ENCODE measurements around the gene NAV2.

NAV2 gene

DNA sequence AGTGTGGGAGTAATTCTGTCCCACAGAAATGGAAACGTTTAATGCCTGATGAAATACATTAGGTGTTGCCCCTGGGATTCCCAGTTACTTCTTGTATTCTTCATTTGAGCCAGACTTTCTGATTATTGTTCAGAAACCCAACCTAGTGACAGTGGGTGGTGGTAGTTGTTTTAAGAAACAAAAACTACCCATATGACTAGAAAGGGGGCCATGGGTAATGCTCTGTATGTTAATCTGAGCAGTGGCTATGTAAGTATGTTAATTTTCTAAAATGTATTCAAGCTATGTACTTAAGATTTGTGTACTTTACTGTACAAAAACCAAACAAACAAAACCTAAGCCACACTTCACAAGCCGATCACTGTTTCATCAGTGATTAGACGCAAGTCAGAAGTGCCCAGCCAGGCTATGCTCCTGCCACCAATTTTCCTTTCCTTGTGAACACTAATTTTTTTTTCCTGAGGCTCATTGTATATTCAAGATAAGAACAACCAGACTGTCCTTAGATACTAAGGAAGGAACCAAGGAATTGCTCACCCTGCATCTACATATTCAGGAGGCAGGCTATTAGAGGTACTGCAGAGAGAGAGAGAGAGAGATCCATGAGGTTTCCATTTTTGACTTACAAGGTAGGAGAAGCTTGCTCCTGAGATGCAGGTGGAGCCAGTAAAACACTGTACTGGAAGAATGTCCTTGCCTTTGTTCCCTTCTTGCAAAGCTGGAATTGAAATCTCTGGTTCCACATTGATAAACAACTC is 324.9 kb downstream of the NAV2 start:
- H3K4me3 ChIP-seq: no peak overlapping the region
- intact Hi-C loops (cut with DNase I; ENCODE audit: low total_unique reads): no loop called here
- TF ChIP-seq, protein P1, sequence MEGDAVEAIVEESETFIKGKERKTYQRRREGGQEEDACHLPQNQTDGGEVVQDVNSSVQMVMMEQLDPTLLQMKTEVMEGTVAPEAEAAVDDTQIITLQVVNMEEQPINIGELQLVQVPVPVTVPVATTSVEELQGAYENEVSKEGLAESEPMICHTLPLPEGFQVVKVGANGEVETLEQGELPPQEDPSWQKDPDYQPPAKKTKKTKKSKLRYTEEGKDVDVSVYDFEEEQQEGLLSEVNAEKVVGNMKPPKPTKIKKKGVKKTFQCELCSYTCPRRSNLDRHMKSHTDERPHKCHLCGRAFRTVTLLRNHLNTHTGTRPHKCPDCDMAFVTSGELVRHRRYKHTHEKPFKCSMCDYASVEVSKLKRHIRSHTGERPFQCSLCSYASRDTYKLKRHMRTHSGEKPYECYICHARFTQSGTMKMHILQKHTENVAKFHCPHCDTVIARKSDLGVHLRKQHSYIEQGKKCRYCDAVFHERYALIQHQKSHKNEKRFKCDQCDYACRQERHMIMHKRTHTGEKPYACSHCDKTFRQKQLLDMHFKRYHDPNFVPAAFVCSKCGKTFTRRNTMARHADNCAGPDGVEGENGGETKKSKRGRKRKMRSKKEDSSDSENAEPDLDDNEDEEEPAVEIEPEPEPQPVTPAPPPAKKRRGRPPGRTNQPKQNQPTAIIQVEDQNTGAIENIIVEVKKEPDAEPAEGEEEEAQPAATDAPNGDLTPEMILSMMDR (IDR thresholded peaks at IDR 0.05): no peak
- no peaks in the 10 kb centered on the region for H3K9me3 ChIP-seq
- DNase-seq: no peak
- H3K4me1 ChIP-seq: peaks cover 0 to 40% (median 24%) of the 10 kb centered on the region in 4 donors
- H3K36me3 ChIP-seq: peaks cover 19 to 50% (median 48%) of the 10 kb centered on the region in 3 donors
- no peaks in the 10 kb centered on the region for H3K27me3 ChIP-seq
- peak overlapping the region in 1 of 2 donors; percentile 59 for H3K27ac ChIP-seq

GRCh38 chr11:20038412-20038811 is 325.8 kb downstream of the NAV2 start:
- H3K27ac ChIP-seq: no peak overlapping the region
- no peak for DNase-seq
- H3K9me3 ChIP-seq: no peaks in the 10 kb centered on the region
- H3K4me3 ChIP-seq: no peak overlapping the region
- no peaks in the 10 kb centered on the region for H3K27me3 ChIP-seq
- H3K36me3 ChIP-seq: peaks cover 19 to 50% (median 48%) of the 10 kb centered on the region in 3 donors
- peaks cover 0 to 45% (median 29%) of the 10 kb centered on the region in 4 donors for H3K4me1 ChIP-seq
- TF ChIP-seq, protein P1 (IDR thresholded peaks at IDR 0.05): no peak
- intact Hi-C loops (cut with DNase I; ENCODE audit: low total_unique reads): no loop called here

GRCh38 chr11:20038972-20039371 is 326.3 kb downstream of the NAV2 start:
- peaks cover 19 to 51% (median 50%) of the 10 kb centered on the region in 3 donors for H3K36me3 ChIP-seq
- intact Hi-C loops (cut with DNase I; ENCODE audit: low total_unique reads): no loop called here
- no peak overlapping the region for H3K27ac ChIP-seq

DNA sequence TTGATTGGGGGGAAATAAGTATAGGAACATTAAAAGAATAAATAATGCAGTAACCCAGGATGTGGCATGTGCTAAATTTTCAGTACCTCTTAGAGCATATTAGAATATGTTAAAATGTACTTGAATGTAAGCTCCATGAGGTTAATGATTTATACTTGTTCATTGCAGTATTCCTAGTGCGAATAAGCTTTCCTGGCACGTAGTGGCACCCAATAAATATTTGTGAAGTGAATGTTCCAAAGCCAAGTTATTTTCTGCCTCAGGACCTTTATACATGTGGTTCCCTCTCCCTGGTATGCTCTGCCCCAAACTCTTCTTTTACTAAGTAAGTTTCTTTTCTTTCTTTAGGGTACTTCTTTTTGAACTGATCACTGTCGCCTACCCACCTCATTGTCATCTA is 328.9 kb downstream of the NAV2 start:
- no peaks in the 10 kb centered on the region for H3K27me3 ChIP-seq
- no peaks in the 10 kb centered on the region for H3K9me3 ChIP-seq
- H3K27ac ChIP-seq: peak overlapping the region in 1 of 2 donors; percentile 56
- no peak overlapping the region for H3K4me3 ChIP-seq
- peaks cover 29 to 69% (median 67%) of the 10 kb centered on the region in 3 donors for H3K36me3 ChIP-seq
- no peak for DNase-seq
- intact Hi-C loops (cut with DNase I; ENCODE audit: low total_unique reads): no loop called here
- peaks cover 0 to 44% (median 22%) of the 10 kb centered on the region in 4 donors for H3K4me1 ChIP-seq
- TF ChIP-seq, protein P1 (IDR thresholded peaks at IDR 0.05): no peak

More at GRCh38 chr11:20038972-20039371, 326.3 kb downstream of the NAV2 start:
- Histone ChIP-seq H3K27me3 (no peaks in the 10 kb centered on the region), H3K4me1 (peaks cover 0 to 48% (median 29%) of the 10 kb centered on the region in 4 donors), H3K4me3 (no peak overlapping the region), H3K9me3 (no peaks in the 10 kb centered on the region)
- TF ChIP-seq, protein P1 (IDR thresholded peaks at IDR 0.05): no peak
- DNase-seq: no peak

DNA sequence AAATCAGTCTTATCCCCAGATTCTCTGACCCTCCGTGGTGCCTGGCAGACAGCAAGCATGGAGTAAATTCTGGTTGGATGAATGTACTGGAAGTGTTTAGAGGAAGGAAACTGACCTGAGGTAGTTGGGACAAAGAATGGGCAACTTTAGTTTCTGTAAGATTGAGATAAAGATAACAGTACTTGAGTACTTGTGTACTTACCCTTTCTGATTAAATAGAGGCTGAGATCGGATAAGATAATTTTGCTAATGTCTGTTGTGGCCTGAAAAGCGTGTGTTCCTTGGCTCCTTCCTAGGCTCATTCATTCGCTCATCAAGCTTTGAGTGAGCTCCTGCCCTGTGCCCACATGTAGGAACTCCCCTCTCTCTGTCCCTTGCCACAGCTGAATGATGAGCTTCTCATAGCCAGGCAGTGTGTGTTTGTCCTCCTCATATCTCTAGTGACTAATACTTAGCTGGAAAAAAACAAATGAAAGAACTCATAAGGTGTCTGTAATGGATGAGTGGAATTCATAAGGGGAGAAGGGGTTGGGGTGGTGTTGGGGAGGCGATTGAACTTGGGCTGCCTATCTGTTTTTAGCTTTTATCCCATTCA is 329.5 kb downstream of the NAV2 start:
- H3K9me3 ChIP-seq: no peaks in the 10 kb centered on the region
- peaks cover 0 to 41% (median 22%) of the 10 kb centered on the region in 4 donors for H3K4me1 ChIP-seq
- DNase-seq: no peak
- intact Hi-C loops (cut with DNase I; ENCODE audit: low total_unique reads): no loop called here
- H3K36me3 ChIP-seq: peaks cover 29 to 66% (median 65%) of the 10 kb centered on the region in 3 donors
- H3K27me3 ChIP-seq: no peaks in the 10 kb centered on the region
- H3K4me3 ChIP-seq: no peak overlapping the region
- TF ChIP-seq, protein P1 (IDR thresholded peaks at IDR 0.05): no peak
- H3K27ac ChIP-seq: peak overlapping the region; percentile 8 to 56
